Fibroblast of skin of scalp (primary cell): ENCODE results near the gene TAC1. TPM values are rescaled to one million over a fixed set of nuclear protein-coding genes. Genes with fewer than 3 reads are reported as not detected.
A peak's percentile ranks its signal among the peaks of the same experiment; 100 is the strongest.
"Not testable (repeated sequence)": the region's sequence is repeated elsewhere in the genome, so short reads cannot be mapped to it uniquely, and the experiment has no call there.

Source experiments
- DNase-seq: peaks from one replicate; pipeline ENCODE4 v3.0.0-alpha.2; 2013
- polyA plus RNA-seq, 2 experiments: library from polyadenylated mRNA; unstranded; fragments of 120-200 nt; gene quantifications; one replicate each; pipeline ENCODE4 v1.2.1, GENCODE V29; 2013; ENCODE audit not compliant: insufficient read length in 2 of 2

TAC1 gene
- polyA plus RNA-seq (2013, experiment 1 of 2; ENCODE audit: insufficient read length): not detected
- 0.20 TPM for polyA plus RNA-seq (2013, experiment 2 of 2; ENCODE audit: insufficient read length)

GRCh38 chr7:97731736-97732564, at the start of gene TAC1:
TAC1 (plus strand) TSS chr7:97732086; CDS start chr7:97732613, 527 bp downstream.
- peak; percentile 9 for DNase-seq

GRCh38 chr7:97685952-97686351, 45.9 kb upstream of the TAC1 start:
- DNase-seq: no peak

GRCh38 chr7:97693586-97693985, 38.3 kb upstream of the TAC1 start:
- no peak for DNase-seq

- DNase-seq: no peak
Measured at GRCh38 chr7:97694355-97694754, 37.5 kb upstream of the TAC1 start.

- DNase-seq: no peak
Measured at GRCh38 chr7:97697396-97697795, 34.5 kb upstream of the TAC1 start.

- DNase-seq: no peak
Measured at GRCh38 chr7:97722386-97722785, 9.5 kb upstream of the TAC1 start.

- no peak for DNase-seq
Measured at GRCh38 chr7:97732565-97733275, 834 bp downstream of the TAC1 start.

- DNase-seq: no peak
Measured at GRCh38 chr7:97733276-97734161, 1.6 kb downstream of the TAC1 start.

- DNase-seq: no peak
Measured at GRCh38 chr7:97734255-97734654, 2.4 kb downstream of the TAC1 start.

- DNase-seq: no peak
Measured at GRCh38 chr7:97735075-97735474, 3.2 kb downstream of the TAC1 start.

GRCh38 chr7:97748482-97748881, 16.6 kb downstream of the TAC1 start:
- DNase-seq: no peak

- no peak for DNase-seq
Measured at GRCh38 chr7:97751566-97751965, 19.7 kb downstream of the TAC1 start.

- DNase-seq: no peak
Measured at GRCh38 chr7:97752215-97752614, 20.3 kb downstream of the TAC1 start.

GRCh38 chr7:97757824-97758223, 25.9 kb downstream of the TAC1 start:
- DNase-seq: no peak

GRCh38 chr7:97770850-97771249, 39.0 kb downstream of the TAC1 start:
- no peak for DNase-seq

GRCh38 chr7:97771576-97771975, 39.7 kb downstream of the TAC1 start:
- no peak for DNase-seq

- no peak for DNase-seq
Measured at GRCh38 chr7:97772045-97772901, 40.4 kb downstream of the TAC1 start.

- not testable (repeated sequence) for DNase-seq
Measured at GRCh38 chr7:97786398-97786797, 54.5 kb downstream of the TAC1 start.
